ENCODE measurements around the gene EFCAB14.

EFCAB14 gene

DNA sequence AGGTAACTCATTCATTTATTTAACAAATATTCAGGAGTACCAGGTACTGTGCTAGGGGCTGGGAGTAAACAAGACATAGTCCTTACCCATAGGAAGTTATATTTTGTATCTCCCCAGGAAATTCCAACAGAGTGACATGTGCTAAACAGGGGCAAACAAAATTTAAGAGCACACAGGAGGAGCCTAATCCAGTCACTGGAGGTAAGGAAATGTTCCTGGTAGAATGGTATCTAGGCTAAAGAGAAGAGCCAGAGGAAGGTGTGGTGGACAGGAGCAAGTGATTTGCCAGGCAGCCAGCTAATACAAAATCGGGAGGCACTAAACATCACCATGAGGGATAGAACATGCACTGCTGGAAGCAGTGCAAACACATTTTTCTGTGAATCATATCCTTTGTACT lies 36.9 kb downstream of the EFCAB14 start:
- H3K27ac ChIP-seq: peak overlapping the region; percentile 71
- TF ChIP-seq, protein P1, sequence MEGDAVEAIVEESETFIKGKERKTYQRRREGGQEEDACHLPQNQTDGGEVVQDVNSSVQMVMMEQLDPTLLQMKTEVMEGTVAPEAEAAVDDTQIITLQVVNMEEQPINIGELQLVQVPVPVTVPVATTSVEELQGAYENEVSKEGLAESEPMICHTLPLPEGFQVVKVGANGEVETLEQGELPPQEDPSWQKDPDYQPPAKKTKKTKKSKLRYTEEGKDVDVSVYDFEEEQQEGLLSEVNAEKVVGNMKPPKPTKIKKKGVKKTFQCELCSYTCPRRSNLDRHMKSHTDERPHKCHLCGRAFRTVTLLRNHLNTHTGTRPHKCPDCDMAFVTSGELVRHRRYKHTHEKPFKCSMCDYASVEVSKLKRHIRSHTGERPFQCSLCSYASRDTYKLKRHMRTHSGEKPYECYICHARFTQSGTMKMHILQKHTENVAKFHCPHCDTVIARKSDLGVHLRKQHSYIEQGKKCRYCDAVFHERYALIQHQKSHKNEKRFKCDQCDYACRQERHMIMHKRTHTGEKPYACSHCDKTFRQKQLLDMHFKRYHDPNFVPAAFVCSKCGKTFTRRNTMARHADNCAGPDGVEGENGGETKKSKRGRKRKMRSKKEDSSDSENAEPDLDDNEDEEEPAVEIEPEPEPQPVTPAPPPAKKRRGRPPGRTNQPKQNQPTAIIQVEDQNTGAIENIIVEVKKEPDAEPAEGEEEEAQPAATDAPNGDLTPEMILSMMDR (conservative IDR thresholded peaks at IDR 0.05): no peak

DNA sequence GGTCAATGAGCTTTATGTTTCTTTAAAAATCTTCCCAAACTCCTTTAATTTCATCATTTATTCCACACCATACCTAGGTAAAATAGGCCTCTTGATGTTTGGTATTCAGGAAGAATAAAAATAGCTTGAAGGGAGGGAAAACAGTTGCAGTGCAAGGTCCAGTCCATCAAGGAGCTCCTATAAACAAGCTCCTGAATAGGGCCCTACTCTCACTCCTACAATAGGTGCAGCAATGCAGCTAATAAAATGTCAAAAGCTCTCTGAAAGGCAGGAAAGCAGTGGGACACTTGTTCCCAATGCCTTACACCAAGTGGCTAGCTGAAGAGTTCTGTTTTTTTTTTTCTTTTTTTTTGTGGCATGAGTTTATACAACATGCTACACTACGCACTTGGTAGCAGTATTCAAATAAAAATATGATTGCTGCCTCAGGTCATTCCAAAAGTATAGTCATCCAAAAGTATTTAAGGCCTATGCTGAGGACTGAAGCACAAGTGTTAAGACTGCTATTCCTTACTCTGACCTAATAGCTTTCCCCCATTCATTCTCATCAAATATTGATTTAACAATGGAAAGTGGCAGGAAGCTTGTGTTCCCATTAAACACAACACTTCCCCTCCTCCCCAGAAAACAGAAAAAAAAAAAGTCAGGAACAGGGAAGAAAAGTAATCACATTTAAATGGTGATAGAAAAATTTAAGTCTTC lies 37.4 kb downstream of the EFCAB14 start:
- H3K27ac ChIP-seq: peak overlapping the region; percentile 71
- TF ChIP-seq, protein P1 (conservative IDR thresholded peaks at IDR 0.05): no peak

DNA sequence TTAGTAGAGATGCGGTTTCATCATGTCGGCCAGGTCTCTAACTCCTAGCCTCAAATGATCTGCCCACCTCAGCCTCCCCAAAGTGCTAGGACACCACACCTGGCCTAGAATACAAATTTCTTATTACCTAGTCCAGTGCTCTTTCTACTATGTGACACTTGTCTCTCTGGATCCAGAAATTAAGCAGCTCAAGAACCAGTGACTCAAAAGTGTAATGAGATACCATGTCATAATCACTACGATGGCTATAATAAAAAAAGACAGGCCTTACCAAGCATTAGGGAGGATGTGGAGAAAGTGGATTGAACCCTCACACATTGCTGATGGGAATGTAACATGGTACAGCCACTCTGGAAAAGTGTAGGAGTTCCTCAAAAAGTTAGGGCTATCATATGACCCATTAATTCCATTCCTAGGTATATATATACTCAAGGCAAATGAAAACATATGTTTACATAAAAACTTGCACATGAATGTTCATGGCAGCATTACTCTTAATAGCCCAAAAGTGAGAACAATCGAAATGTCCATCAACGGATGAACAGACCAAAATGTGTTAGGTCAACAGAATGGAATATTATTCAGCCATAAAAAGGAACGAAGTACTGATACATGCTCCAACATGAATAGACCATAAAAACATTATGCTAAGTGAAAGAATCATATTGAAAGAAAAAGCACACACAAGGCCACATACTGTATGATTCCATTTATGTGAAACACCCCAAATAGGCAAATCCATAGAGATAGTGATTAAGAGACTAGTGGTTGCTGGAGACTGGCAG lies 38.9 kb downstream of the EFCAB14 start:
- H3K27ac ChIP-seq: no peak overlapping the region
- TF ChIP-seq, protein P1 (conservative IDR thresholded peaks at IDR 0.05): no peak

DNA sequence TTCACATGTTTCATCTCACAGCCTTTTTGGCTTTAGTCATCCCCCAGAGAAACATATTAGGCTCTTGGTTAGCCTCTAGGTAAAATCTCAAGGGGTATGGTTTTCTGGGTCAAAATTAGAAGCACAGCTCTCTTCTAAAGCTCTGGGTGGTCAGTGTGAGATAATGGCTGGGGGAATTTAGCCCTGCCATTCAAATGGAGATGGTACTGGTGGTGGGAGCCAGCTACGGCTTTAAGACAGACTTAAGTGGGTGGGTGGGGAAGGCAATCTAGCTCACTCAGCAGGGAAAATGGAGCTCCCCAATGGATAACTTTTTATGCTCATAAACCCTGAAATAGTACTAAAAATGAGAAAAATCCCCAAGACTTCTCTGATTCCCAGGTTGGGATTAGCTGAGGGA lies 41.6 kb downstream of the EFCAB14 start:
- no peak overlapping the region for H3K27ac ChIP-seq
- TF ChIP-seq, protein P1 (conservative IDR thresholded peaks at IDR 0.05): no peak

DNA sequence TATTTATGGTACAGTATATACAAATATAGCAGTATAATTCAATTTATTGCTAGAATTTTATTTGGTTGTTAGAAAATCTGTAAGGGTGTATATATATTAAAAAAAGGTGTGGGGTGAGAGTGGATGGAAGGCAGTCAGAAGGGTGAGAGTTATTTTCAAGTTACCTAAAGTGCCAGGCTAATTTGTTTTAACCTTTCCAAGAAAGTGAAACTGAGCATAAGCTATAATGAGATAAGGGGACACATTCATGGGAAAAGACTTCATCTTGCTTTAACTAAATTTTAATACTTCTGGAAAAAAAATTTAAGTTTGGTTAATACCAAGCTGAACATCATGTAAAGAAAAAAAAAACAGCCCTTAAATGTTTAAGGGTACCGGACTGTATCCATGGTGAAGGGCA lies 42.4 kb downstream of the EFCAB14 start:
- H3K27ac ChIP-seq: no peak overlapping the region
- TF ChIP-seq, protein P1 (conservative IDR thresholded peaks at IDR 0.05): no peak

DNA sequence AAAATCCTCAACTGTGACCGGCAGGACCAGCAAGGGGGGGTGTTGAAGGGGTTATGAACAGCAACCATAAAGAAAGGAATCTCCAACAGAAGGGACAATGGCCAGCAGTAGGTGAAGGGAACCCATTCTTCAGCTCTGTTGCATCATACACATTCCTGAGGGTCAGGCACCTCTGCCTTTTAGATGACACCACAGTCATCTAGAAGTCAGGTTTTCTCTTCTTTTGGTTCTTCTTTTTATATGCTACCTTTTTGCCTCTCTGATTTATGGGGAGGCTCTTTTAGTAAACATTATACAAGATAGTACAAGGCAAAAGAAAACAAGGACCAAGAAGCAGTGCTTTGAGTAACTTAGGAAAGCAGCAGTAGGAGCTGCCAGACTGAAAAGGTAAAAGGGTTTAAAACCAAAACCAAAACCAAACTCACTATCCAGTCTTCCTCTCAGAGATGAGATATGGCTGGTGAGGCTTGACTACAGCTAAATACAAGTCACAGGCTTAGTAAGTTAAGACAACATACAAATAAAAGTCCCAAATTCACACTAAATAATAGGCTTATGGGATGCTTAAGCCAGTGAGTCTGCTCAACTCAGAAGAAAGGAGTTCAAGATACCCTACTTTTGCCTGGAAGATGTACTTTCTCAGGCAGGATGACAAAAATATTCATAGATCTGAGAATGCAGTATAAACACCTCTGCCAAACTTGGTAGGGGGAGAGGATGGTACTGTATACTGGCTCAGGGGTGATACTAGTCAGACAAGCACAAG lies 43.2 kb downstream of the EFCAB14 start:
- H3K27ac ChIP-seq: no peak overlapping the region
- TF ChIP-seq, protein P1 (conservative IDR thresholded peaks at IDR 0.05): no peak

DNA sequence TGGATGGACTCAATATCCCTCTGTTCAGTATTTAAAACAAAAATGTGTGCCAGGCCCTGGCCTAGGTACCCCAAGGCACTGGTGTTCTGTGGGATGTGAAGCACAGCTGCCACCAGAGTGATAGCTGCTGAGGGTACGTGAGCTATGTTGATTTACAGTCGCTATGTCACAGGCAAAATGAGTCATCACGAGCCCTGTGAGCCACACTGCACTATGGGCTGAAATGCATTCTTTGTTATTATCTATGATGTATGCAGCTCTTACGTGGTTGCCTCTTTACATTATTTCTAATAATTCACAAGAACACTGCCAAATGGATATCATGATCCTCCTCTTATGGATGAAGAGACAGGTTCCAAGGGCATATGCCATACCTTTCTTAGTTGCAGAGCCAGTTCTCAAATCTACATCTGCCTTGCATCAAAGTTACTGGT lies 45.1 kb downstream of the EFCAB14 start:
- TF ChIP-seq, protein P1 (conservative IDR thresholded peaks at IDR 0.05): no peak

More for the DNA sequence above, 45.1 kb downstream of the EFCAB14 start:
- H3K27ac ChIP-seq: no peak overlapping the region

Measured in VCaP (cell line).